HepG2 (cell line): ENCODE results near the gene SF3A2. TPM values are rescaled to one million over a fixed set of nuclear protein-coding genes. Genes with fewer than 3 reads are reported as not detected.

Source experiments
- AFF4 ChIP-seq: sonication (generic); formaldehyde crosslinking; IDR thresholded peaks from 2 replicates; pipeline ENCODE4 v1.4.0; 2020; ENCODE audit warnings: missing genetic modification reagents
- AKAP8 ChIP-seq: sonication (generic); formaldehyde crosslinking; IDR thresholded peaks from 2 replicates; pipeline ENCODE4 v1.5.1; 2020; ENCODE audit warnings: mild to moderate bottlenecking, missing genetic modification reagents
- ATRX ChIP-seq: sonication (generic); formaldehyde crosslinking; IDR thresholded peaks from 2 replicates; pipeline ENCODE4 v1.4.0; 2020; ENCODE audit warnings: missing genetic modification reagents, borderline replicate concordance
- BCL6 ChIP-seq: IDR thresholded peaks from 2 replicates; pipeline ENCODE4 v1.6.1; 2016; ENCODE audit warnings: missing genetic modification reagents, missing compliant biosample characterization
- DRAP1 ChIP-seq: IDR thresholded peaks from 2 replicates; pipeline ENCODE4 v1.6.1; 2016; ENCODE audit warnings: missing genetic modification reagents, missing compliant biosample characterization
- FOXP1 ChIP-seq, 2 experiments: fragments of 450-650 bp in 1 of 2; IDR thresholded peaks; 2 replicates each; pipeline ENCODE4 v1.6.1; 2017 to 2018; ENCODE audit warnings: antibody characterized with exemption in 1 of 2
- FUBP1 ChIP-seq: sonication (generic); formaldehyde crosslinking; IDR thresholded peaks from 2 replicates; pipeline ENCODE4 v1.5.1; 2020; ENCODE audit warnings: missing genetic modification reagents, mild to moderate bottlenecking, borderline replicate concordance
- GABPA ChIP-seq, 2 experiments: IDR thresholded peaks; 2 replicates each; pipeline ENCODE4 v1.6.1; 2011 to 2016; ENCODE audit warnings: low read depth in 2 of 2, low read length in 1 of 2, missing biosample characterization in 1 of 2, missing genetic modification characterization in 1 of 2
- GABPB1 ChIP-seq: IDR thresholded peaks from 2 replicates; pipeline ENCODE4 v1.6.1; 2016; ENCODE audit warnings: mild to moderate bottlenecking, missing genetic modification reagents, moderate library complexity, missing compliant biosample characterization
- GATAD1 ChIP-seq: IDR thresholded peaks from 2 replicates; pipeline ENCODE4 v1.6.1; 2016; ENCODE audit warnings: missing genetic modification reagents, missing compliant biosample characterization
- IRF9 ChIP-seq: sonication (generic); formaldehyde crosslinking; IDR thresholded peaks from 2 replicates; pipeline ENCODE4 v1.8.0; 2022; ENCODE audit warnings: missing genetic modification reagents, mild to moderate bottlenecking, borderline replicate concordance
- MBD4 ChIP-seq: IDR thresholded peaks from 2 replicates; pipeline ENCODE4 v1.6.1; 2012; ENCODE audit warnings: low read length, inconsistent platforms, borderline replicate concordance
- MYC ChIP-seq: sonication (generic); formaldehyde crosslinking; IDR thresholded peaks from 2 replicates; pipeline ENCODE4 v1.9.0; 2021; ENCODE audit warnings: missing genetic modification reagents, borderline replicate concordance
- NPAS2 ChIP-seq: sonication (generic); formaldehyde crosslinking; IDR thresholded peaks from 2 replicates; pipeline ENCODE4 v1.8.0; 2022; ENCODE audit warnings: mild to moderate bottlenecking, missing genetic modification reagents, borderline replicate concordance
- PBX2 ChIP-seq: IDR thresholded peaks from 2 replicates; pipeline ENCODE4 v1.6.1; 2016; ENCODE audit warnings: control low read depth
- SETDB1 ChIP-seq: sonication (generic); formaldehyde crosslinking; IDR thresholded peaks from 2 replicates; pipeline ENCODE4 v1.5.1; 2020; ENCODE audit warnings: missing genetic modification reagents, mild to moderate bottlenecking, borderline replicate concordance
- SNAI1 ChIP-seq: sonication (generic); formaldehyde crosslinking; IDR thresholded peaks from 2 replicates; pipeline ENCODE4 v1.5.0; 2020; ENCODE audit warnings: mild to moderate bottlenecking, missing genetic modification reagents, borderline replicate concordance
- ZBTB7A ChIP-seq: sonication (generic); formaldehyde crosslinking; IDR thresholded peaks from 2 replicates; pipeline ENCODE4 v1.8.0; 2022; ENCODE audit warnings: mild to moderate bottlenecking, missing genetic modification reagents
- ZBTB7B ChIP-seq: sonication (generic); formaldehyde crosslinking; IDR thresholded peaks from 2 replicates; pipeline ENCODE4 v1.4.0; 2020; ENCODE audit warnings: missing genetic modification reagents
- ZFP36 ChIP-seq: fragments of 150-350 bp; IDR thresholded peaks from 2 replicates; pipeline ENCODE4 v1.6.1; 2018; ENCODE audit warnings: borderline replicate concordance, low read length, low read depth; ENCODE audit not compliant: partially characterized antibody
- ZFP90 ChIP-seq: sonication (generic); formaldehyde crosslinking; IDR thresholded peaks from 2 replicates; pipeline ENCODE4 v1.8.0; 2022; ENCODE audit warnings: missing genetic modification reagents, mild to moderate bottlenecking, inconsistent platforms, borderline replicate concordance
- ZKSCAN1 ChIP-seq: fragments of 150-350 bp; IDR thresholded peaks from 2 replicates; pipeline ENCODE4 v1.6.1; 2014; ENCODE audit warnings: low read length
- ZSCAN25 ChIP-seq: sonication (generic); formaldehyde crosslinking; IDR thresholded peaks from 2 replicates; pipeline ENCODE4 v1.8.0; 2022; ENCODE audit warnings: mild to moderate bottlenecking, missing genetic modification reagents
- polyA plus RNA-seq, 8 experiments: library from polyadenylated mRNA; depleted of rRNA in 3 of 8; stranded (reverse) in 7 of 8; unstranded in 1 of 8; fragments of >200 nt; fragmentation: Illumina TruSeq in 4 of 8; extraction: Trizol in 4 of 8; gene quantifications; 2 replicates each; pipeline versions ENCODE4 v1.2.1 to v1.2.3, GENCODE V29; 2011 to 2016; ENCODE audit warnings: low read depth in 4 of 8, missing spikeins in 1 of 8, mixed read lengths in 1 of 8; ENCODE audit not compliant: insufficient read depth in 1 of 8
- total RNA-seq, 5 experiments: library from RNA; depleted of rRNA; stranded (reverse); fragments of >200 nt; fragmentation: Illumina TruSeq; extraction: Trizol; gene quantifications; 2 replicates each; pipeline ENCODE4 v1.2.3, GENCODE V29; 2016; ENCODE audit warnings: low read depth in 1 of 5

SF3A2 gene
- total and polyA plus RNA-seq, 2 of the 13 experiments (the other 11 are each of a cell fraction or from before 2014, with no cell fraction given), result 8.6 to 8.8 TPM

GRCh38 chr19:2231621-2232221 lies 4.9 kb upstream of the SF3A2 start (continued):
- TF ChIP-seq MYC (no peak), ZBTB7A (0 out of 2 replicates have a peak, but pooled peaks have one; percentile 12), PBX2 (CRISPR knock-in tag) (no peak), ZKSCAN1 (no peak), SETDB1 (CRISPR knock-in tag) (no peak), SNAI1 (CRISPR knock-in tag) (no peak), BCL6 (CRISPR knock-in tag) (no peak), FUBP1 (CRISPR knock-in tag) (no peak), FOXP1 (IDR thresholded peaks at IDR 0.05) (no peak), FOXP1 (CRISPR knock-in tag; IDR thresholded peaks at IDR 0.05) (no peak), ZSCAN25 (CRISPR knock-in tag) (no peak), GABPB1 (CRISPR knock-in tag) (no peak), ZBTB7B (CRISPR knock-in tag) (no peak), DRAP1 (CRISPR knock-in tag) (no peak), GABPA (IDR thresholded peaks at IDR 0.05; ENCODE audit: low read depth, low read length) (no peak), GABPA (CRISPR knock-in tag; IDR thresholded peaks at IDR 0.05; ENCODE audit: low read depth) (no peak), IRF9 (CRISPR knock-in tag) (no peak), ZFP36 (no peak), NPAS2 (CRISPR knock-in tag) (no peak), AFF4 (CRISPR knock-in tag) (no peak), ZFP90 (CRISPR knock-in tag) (no peak), AKAP8 (CRISPR knock-in tag) (peak; percentile 66), GATAD1 (CRISPR knock-in tag) (no peak), ATRX (no peak), MBD4 (no peak)
